Measurements from ENCODE around the gene PRDM12. TPM values are rescaled to one million over a fixed set of nuclear protein-coding genes. Genes with fewer than 3 reads are reported as not detected.
"Not testable (repeated sequence)": the region's sequence is repeated elsewhere in the genome, so short reads cannot be mapped to it uniquely, and the experiment has no call there.

The PRDM12 gene
- total RNA-seq, 1 experiment from 2014 or later: not detected

DNA sequence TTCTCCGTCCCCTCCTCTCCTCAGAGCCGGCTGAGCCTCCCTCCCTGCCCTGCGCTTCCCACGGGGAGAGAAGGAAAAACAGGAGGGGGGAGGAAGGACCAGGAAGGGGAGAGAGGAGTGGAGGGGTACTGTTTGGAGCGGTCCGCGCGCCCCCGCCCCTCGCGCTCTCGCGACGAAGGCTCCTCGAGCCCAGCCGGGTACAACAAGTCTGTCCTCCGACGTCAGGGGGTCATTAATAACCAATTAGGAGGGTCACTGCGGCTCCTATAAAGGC is 480 bp upstream of the PRDM12 start:
- DNase-seq (ENCODE audit: low read depth): no peak

- DNase-seq (ENCODE audit: low read depth): no peak
Observed at GRCh38 chr9:130665029-130665430, 636 bp downstream of the PRDM12 start.

DNA sequence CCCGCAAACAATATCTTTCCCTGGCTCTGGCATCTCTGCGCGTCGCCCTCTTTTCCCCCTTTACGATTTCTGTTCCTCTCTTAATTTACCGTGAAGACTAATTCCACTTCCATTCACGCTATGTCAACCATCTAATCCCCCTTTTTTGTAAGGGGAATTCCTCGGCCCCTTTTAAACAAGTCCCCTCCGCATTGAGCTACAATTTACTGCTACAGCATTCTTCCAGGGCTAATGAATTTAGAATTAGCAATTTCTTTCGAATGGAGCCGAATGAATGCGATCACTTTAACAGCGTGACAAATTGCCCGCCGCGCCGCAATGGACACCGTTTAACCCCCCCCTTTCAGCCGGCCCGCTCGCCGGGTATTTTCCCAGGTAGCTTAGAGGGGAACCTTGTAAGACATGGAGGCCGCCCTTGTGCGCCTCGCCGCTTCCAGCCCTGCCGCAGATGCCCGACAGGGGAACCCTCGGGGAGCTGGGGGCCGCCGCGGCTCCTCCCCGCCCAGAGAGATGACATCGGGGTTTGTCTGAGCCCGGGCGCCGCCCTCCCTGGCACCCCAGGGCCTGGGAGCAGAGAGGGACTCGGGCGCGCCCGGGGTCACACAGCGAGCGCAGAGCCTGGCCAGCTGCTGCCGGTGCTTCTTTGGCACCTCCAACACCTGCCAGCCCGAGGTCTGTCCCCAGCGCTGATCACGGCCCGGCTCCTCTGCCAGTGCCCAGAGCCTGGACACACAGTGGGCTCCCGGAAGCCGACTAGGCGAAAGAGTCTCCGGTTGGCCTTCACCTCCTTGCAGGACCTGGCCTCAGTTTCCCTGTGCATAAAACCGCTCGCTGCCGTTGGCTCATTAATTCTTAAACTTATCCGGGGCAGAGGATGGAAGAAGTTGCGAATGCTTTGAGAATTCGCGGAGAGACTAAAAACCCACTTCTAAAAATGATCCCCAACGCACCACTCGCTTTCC is 1.3 kb downstream of the PRDM12 start:
- no peak for DNase-seq (ENCODE audit: low read depth)

DNA sequence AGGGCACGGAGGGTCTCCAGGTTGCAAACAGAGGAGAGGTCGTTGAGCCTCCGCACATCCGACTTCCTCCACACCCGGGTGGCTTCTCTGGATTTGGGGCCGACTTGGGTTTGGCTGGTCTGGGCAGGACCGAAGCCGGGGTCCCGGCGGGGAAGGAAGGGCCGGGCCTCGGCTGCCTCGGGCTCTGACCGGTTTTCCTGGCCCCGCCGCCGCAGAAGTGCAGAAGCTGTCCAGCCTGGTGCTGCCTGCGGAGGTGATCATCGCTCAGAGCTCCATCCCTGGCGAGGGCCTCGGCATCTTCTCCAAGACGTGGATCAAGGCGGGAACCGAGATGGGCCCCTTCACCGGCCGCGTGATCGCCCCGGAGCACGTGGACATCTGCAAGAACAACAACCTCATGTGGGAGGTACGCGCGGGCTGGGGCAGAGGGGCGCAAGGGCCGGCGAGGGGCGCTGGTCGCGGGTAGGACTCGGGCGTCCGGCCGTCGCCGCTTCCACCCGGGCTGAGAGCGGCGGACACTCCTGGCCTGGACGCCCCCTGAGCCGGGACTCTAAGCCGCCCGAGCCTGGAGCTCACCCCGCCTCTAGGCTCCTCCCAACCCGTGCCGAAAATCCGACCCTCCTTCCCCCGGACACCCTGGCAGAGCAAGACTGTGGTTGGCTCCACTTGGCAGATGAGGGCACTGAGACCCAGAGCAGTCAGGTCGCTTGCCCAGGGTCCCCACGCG is 2.2 kb downstream of the PRDM12 start:
- DNase-seq (ENCODE audit: low read depth): no peak

- no peak for DNase-seq (ENCODE audit: low read depth)
Observed at GRCh38 chr9:130667120-130667435, 2.7 kb downstream of the PRDM12 start.

GRCh38 chr9:130668196-130668595 is 3.8 kb downstream of the PRDM12 start:
- DNase-seq (ENCODE audit: low read depth): no peak

- DNase-seq (ENCODE audit: low read depth): no peak
Observed at GRCh38 chr9:130668659-130669058, 4.3 kb downstream of the PRDM12 start.

- no peak for DNase-seq (ENCODE audit: low read depth)
Observed at GRCh38 chr9:130669965-130670364, 5.6 kb downstream of the PRDM12 start.

GRCh38 chr9:130670644-130671043 is 6.2 kb downstream of the PRDM12 start:
- DNase-seq (ENCODE audit: low read depth): no peak

DNA sequence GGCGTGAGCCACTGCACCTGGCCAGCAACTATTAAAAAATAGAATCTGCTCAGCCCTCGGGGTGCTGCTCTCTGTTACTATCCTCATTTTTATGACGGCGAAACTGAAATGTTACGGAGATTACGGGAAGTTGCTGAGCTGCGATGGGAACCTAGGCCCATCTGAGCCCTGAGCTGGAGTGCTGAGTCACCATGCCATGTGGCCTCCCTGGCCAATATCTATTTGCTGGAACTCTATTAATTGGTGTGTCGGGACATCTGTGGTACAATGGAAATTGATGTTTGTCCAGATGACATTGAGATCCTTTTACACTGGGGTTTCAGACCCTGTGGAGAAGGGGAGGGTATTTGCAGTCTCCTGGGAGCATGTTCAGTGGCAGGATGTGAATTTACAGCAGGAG is 8.1 kb downstream of the PRDM12 start:
- DNase-seq (ENCODE audit: low read depth): no peak

DNA sequence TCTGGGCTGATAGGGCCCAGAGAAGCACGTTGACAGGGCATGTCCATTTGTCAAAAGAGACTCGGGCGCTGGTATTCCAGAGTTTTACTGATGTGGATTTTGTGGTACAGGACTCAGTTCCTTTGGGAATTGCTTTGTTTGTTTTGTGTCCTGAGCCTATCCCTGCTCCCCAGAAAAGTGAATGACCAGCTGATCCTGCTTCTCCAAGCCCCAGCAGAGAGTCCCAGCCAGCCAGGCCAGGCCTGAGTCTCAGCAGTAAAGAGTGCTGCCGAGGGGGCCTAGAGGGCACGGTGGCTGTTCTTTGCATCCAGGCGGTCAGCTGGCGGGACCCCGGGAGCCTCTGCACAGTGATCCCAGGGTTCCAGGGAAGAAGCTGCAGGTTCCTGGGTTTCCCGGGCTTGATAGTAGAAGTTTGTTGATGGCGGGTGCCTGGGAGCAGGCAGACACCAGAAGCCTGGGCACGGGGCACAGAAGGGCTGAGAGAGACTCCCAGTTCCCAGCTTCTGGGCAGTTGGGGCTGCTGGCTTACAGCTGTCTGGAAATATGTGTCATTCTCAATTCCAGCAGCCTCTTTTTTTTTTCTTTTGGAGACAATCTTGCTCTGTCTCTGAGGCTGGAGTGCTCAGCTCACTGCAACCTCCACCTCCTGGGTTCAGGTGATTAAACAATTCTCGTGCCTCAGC is 8.7 kb downstream of the PRDM12 start:
- no peak for DNase-seq (ENCODE audit: low read depth)

- DNase-seq (ENCODE audit: low read depth): no peak
Observed at GRCh38 chr9:130675396-130675795, 11.0 kb downstream of the PRDM12 start.

DNA sequence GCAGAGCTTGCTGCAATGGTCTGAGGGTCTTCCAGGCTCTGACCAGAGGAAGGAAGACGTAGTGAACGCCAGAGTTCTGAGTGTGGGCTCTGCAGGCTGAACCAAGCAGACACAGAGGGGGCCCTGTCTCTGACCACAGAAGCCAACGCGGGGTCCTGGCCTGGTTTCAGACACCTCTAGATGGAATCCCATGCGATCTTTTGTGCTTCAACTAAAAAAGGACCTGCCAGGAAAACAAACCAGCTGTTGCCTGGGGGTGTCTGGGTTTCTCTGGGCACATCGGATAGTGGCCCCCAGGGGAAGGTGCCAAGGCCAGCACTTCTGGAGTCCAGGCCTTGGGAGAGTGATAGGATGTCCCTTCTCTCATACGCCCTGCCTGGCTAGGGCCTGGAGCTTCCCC is 12.9 kb downstream of the PRDM12 start:
- no peak for DNase-seq (ENCODE audit: low read depth)

- DNase-seq (ENCODE audit: low read depth): peak; percentile 84
Observed at GRCh38 chr9:130680836-130681768, 16.7 kb downstream of the PRDM12 start.

DNA sequence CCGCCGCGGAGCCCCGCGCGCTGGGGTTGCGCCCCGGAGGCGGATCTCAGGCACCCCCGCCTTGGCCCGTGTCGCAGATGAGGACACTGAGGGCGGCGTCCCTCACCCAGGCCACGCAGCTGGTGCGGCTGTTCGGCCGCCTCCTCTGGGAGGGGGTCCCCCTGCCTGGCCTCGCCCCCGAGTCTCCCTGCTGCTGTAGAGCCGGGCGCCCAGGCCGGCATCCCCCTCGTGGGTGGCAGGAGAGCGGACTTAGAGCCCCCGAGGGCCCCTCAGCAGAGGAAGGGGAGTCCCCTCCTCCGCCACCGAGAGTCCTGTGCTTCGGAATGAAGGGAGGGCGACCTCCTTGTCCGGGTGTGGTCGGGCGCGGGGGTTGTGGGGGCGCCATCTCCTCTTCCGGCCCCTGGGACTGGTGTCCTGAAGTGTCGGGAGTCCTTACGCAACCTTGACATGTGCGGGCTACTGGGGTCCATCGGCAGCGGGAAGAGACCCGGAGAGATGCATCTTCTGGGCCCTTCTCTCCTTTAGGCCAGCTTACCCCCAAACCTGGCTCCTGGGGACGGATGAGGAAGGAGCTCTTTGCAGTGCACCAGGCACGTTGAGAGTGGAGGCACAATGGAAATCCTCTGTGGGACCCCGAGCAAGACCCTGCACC is 17.5 kb downstream of the PRDM12 start:
- DNase-seq (ENCODE audit: low read depth): no peak

DNA sequence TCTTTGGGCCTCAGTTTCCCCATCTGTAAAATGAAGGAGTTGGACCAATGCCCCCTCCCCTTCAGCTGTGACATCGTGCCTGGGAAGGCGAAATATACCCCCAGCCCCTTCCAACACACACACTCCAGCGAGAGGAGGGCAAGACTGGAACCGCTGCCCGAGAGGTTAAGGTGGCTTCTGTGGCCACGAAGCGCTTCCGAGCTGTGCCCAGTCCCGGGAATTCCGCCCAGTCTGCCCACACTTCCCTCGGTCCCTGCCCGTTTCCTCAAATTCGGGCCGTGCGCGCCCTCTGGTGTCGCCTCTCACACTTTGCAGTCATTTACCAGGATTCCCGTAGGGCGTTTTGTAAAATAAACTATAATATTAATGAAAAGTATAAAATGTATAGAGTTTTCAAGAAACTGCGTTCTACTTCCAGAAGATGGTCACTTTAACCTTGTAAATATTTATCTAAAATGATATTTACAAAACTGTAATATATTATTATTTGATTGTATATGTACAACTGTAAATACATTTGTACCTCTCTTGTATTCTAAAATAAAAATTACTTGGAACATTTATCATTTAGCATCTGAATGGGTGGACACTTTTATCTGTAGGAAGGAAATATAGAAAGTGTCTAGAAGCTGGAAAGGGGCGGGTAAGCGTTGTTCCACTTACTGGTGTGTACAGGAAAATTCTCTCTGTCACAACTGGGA is 18.2 kb downstream of the PRDM12 start:
- peak; percentile 76 for DNase-seq (ENCODE audit: low read depth)

GRCh38 chr9:130685104-130685503 is 20.7 kb downstream of the PRDM12 start:
- no peak for DNase-seq (ENCODE audit: low read depth)

GRCh38 chr9:130685945-130686344 is 21.6 kb downstream of the PRDM12 start:
- DNase-seq (ENCODE audit: low read depth): not testable (repeated sequence)

DNA sequence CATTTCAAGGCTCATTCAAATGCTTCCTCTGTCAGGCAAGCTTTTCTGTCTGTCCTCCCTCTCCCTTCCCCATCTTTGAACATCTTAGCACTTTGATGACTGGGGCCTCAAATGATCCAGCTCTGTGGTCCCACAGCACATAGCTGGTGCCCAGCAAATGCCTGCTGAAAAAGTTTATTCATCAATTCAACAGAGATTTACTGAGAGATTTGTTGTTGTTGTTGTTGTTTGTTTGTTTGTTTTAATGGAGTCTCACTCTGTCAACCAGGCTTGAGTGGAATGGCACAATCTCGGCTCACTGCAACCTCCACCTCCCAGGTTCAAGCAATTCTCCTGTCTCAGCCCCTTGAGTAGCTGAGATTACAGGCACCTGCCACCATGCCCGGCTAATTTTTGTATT is 23.2 kb downstream of the PRDM12 start:
- DNase-seq (ENCODE audit: low read depth): no peak

GRCh38 chr9:130688072-130688471 is 23.7 kb downstream of the PRDM12 start:
- no peak for DNase-seq (ENCODE audit: low read depth)

GRCh38 chr9:130689572-130689936 is 25.2 kb downstream of the PRDM12 start:
- no peak for DNase-seq (ENCODE audit: low read depth)

All from RPMI7951 (cell line).